ENCODE data around the gene HSPA12B. TPM values are rescaled to one million over a fixed set of nuclear protein-coding genes. Genes with fewer than 3 reads are reported as not detected.

HSPA12B gene
- total RNA-seq, 1 experiment from 2014 or later = 2.7 TPM

GRCh38 chr20:3727401-3728021 lies 5.0 kb upstream of the HSPA12B start:
- H2BK12ac ChIP-seq (ENCODE audit: insufficient read length, low read depth, low read length) = no peak overlapping the region
- H2AFZ ChIP-seq (ENCODE audit: low read length) = no peak overlapping the region
- no peak overlapping the region for H2BK15ac ChIP-seq (ENCODE audit: low read depth, low read length)
- H3K27me3 ChIP-seq (ENCODE audit: insufficient read depth, low read length) = no peaks in the 10 kb centered on the region; the same call in 1 of the 2 replicates
- no peaks in the 10 kb centered on the region for H3K4me1 ChIP-seq (ENCODE audit: insufficient read depth, low read length)
- H3K4me2 ChIP-seq (ENCODE audit: insufficient read depth, insufficient read length, low read length) = no peak overlapping the region
- DNase-seq = no peak
- H3T11ph ChIP-seq (ENCODE audit: low read length) = no peak overlapping the region
- no peak for TF ChIP-seq CTCF (conservative IDR thresholded peaks at IDR 0.05)
- H3K27ac ChIP-seq (ENCODE audit: insufficient read length, low read depth, low read length) = no peak overlapping the region
- H3K4me1 Mint-ChIP-seq = peaks cover 0 to 15% of the 10 kb centered on the region in 2 experiments; a peak in 2 of 4 replicates
- H2BK5ac ChIP-seq (ENCODE audit: insufficient read length, low read length) = no peak overlapping the region
- no CpG with 5 or more reads among the region's 11 CpGs for WGBS (ENCODE audit: extremely low coverage, insufficient read length, low lambda C conversion rate)
- H4K8ac ChIP-seq (replicated peaks; ENCODE audit: insufficient read length, low read depth, low read length) = no peak overlapping the region
- no peak overlapping the region for H2AK5ac ChIP-seq (ENCODE audit: insufficient read length, low read length)
- no peak overlapping the region for H2BK20ac ChIP-seq (ENCODE audit: low read depth, low read length, poor library complexity, severe bottlenecking)
- H4K5ac ChIP-seq (ENCODE audit: insufficient read length, low read depth, low read length) = no peak overlapping the region
- no peaks in the 10 kb centered on the region for H3K9me3 ChIP-seq (ENCODE audit: control insufficient read depth, low read depth, low read length)
- no peak overlapping the region for H2BK120ac ChIP-seq (ENCODE audit: low read depth, low read length, poor library complexity, severe bottlenecking)
- no peak overlapping the region for H4K91ac ChIP-seq (ENCODE audit: insufficient read length, low read depth, low read length)
- H3K23me2 ChIP-seq (ENCODE audit: insufficient read length, low read depth, low read length, poor library complexity, severe bottlenecking) = no peaks in the 10 kb centered on the region
- H3K27me3 Mint-ChIP-seq (ENCODE audit: low read depth) = peaks cover 51% of the 10 kb centered on the region
- H4K20me1 ChIP-seq (ENCODE audit: control insufficient read depth, insufficient read depth, insufficient read length) = no peaks in the 10 kb centered on the region
- no peak overlapping the region for H3K18ac ChIP-seq (ENCODE audit: insufficient read length, low read depth, low read length)
- no peak overlapping the region for H3K56ac ChIP-seq (ENCODE audit: insufficient read length, low read depth, low read length)
- no peaks in the 10 kb centered on the region for H3K79me1 ChIP-seq (ENCODE audit: insufficient read depth, low read depth, low read length, poor library complexity, severe bottlenecking)
- no peak overlapping the region for H3K9ac ChIP-seq (ENCODE audit: extremely low read depth, insufficient read length, low read length)
- H3K14ac ChIP-seq (ENCODE audit: insufficient read depth, low read length) = no peak overlapping the region; the same call in 1 of the 2 replicates
- no peaks in the 10 kb centered on the region for H3K79me2 ChIP-seq (ENCODE audit: insufficient read depth, low read length)
- no peak overlapping the region for H3K4ac ChIP-seq (ENCODE audit: low read depth, low read length)
- H3K36me3 Mint-ChIP-seq (ENCODE audit: insufficient read depth in 1 of 3, low read depth in 3 of 3) = no peaks in the 10 kb centered on the region
- H3K23ac ChIP-seq (ENCODE audit: insufficient read length, low read depth, low read length) = no peak overlapping the region
- no peak overlapping the region for H3K27ac Mint-ChIP-seq
- peaks cover 0 to 3% of the 10 kb centered on the region in 2 experiments; a peak in 2 of 5 replicates for H3K9me3 Mint-ChIP-seq
- no peak overlapping the region for H3K4me3 Mint-ChIP-seq

All from H9 (cell line).